Fibroblast of mammary gland (primary cell): Measurements from ENCODE around the gene LTB4R.

ENCODE experiments used
- DNase-seq: peaks from one replicate; pipeline ENCODE4 v3.0.0-alpha.2; 2010; ENCODE audit warnings: low read depth
- H3K4me3 ChIP-seq: 2 replicates; pipeline ENCODE4 v1.5.1; 2011; ENCODE audit warnings: low read depth, mild to moderate bottlenecking, low read length, moderate library complexity; ENCODE audit not compliant: control insufficient read depth
- CTCF ChIP-seq: conservative IDR thresholded peaks from 2 replicates; pipeline ENCODE4 v1.5.1; 2011; ENCODE audit warnings: low read depth, low read length, inconsistent platforms; ENCODE audit not compliant: control insufficient read depth, insufficient read depth

Gene LTB4R

DNA sequence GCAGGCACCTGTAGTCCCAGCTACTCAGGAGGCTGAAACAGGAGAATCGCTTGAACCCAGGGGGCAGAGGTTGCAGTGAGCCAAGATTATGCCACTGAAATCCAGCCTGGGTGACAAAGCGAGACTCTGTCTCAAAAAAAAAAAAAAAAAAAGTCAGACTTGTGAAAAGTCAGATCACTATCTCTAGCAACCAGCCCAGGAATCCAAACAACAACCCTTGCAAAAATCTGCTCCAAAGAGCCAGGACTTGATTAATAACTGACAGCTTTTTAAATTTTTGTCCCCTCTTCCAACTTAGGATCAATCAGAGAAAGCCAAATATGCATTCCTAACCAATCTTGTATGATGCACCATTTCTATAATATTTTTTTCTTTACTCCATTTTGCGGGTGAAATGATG lies 49.0 kb downstream of the LTB4R start:
- no peak for TF ChIP-seq CTCF
- no peak for DNase-seq
- no peak overlapping the region for H3K4me3 ChIP-seq

DNA sequence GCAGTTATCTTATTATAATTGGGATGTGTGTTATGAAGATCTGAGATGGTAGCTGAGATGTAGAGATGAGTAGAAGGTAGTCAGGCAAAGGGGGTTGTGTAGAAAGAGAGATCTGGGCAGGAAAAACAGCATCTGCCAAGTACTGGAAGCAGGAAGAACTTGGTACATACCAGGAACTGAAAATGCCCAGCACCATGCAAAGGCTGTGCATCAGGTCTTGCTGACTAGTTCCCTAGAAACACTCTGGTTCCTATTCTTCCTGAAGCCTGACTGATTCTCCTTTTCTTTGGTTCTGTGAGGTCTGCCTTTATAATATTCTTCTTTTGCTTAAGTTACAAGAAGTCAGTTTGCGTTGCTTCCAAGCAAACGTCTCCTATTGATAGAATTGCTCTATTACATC lies 50.0 kb downstream of the LTB4R start:
- H3K4me3 ChIP-seq: no peak overlapping the region
- DNase-seq: no peak
- TF ChIP-seq CTCF: no peak

DNA sequence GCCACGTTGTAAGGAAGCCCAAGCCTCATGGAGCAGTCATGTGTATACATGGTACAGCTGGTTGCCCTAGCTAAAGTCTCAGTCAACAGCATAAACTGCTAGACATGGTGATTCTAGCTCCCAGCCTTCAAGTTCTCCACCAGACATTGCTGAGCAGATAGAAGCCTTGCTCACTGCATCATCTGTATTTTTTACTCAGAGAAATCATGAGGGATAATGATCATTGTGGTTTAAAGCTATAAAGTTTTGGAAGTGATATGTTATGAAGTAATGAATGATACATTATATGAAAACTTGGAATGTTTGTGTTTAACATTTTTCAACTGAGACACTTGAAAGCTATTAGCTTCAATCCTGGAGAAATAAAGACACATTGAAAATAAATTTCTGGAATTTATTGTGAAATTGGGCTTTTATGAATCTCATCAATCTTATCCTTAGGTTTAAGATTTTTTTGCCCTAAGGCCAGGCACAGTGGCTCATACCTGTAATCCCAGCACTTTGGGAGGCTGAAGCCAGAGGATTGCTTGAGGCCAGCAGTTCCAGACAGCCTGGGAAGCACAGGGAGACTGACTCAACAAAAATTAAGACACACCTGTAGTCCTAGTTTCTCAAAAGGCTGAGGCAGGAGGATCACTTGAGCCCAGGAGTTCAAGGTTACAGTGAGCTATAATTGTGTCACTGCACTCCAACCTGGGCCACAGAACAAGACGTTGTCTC lies 51.1 kb downstream of the LTB4R start:
- TF ChIP-seq CTCF: no peak
- DNase-seq: no peak
- no peak overlapping the region for H3K4me3 ChIP-seq

- no peak overlapping the region for H3K4me3 ChIP-seq
- no peak for DNase-seq
- no peak for TF ChIP-seq CTCF
Observed at GRCh38 chr14:24363401-24363800, 52.1 kb downstream of the LTB4R start.

DNA sequence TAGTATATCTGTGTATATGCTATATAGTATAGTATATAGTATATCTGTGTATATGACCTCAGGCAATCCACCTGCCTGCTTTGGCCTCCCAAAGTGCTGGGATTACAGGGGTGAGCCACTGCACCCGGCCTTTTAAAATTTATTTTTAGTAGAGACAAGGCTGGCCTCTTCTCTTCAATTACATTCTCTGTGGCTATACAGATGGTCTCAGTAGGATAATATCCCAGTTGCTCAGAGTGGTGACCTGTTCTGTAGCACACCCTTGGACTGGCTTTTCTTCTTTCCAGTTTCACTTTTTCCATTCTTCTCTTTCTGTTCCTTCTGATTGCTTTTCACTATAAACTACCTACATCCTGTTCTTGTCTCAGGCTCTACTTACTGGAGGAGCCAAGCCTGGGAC lies 53.5 kb downstream of the LTB4R start:
- no peak for DNase-seq
- no peak overlapping the region for H3K4me3 ChIP-seq
- no peak for TF ChIP-seq CTCF

DNA sequence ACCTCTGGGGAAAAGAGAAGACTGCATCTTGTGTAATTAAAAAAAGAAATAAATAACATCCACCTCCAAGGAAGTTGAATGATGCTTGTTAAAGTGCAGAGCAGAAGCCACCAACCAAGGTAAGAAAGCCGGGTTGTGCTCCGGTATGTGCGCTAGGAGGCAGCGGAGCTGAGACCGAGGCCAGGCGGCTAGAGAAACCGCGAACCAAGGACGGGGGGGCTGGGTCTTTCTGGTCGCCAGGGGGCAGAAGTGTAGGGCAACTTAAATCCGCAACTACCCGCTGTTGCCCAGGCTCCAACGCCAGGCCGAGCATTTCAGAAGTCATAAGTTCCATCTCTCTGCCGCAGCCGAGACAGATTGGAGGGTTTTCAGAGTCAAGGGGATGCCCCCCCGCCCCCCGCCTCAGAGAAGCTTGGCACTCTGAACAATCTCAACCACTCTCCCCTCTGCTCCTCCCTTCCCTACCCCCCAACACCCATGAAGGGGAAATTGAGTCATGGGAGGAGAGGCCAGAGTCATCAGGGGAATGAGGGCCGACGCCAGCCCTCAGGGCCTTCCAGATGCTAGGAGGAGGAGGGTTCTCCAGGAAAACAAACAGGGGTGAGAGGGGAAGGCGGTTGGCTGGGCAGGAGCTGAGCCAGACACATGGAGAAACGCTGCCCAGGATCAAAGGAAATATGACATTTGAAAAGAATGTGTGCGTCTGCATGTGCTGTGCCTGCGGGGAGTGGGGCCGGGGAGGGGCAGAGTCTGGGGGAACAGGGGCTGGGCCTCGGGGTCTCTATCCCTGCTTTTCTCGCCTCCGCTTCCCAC lies 54.5 kb downstream of the LTB4R start:
- peak; percentile 89 for TF ChIP-seq CTCF
- peak overlapping the region; percentile 35 for H3K4me3 ChIP-seq
- DNase-seq: peak; percentile 95

DNA sequence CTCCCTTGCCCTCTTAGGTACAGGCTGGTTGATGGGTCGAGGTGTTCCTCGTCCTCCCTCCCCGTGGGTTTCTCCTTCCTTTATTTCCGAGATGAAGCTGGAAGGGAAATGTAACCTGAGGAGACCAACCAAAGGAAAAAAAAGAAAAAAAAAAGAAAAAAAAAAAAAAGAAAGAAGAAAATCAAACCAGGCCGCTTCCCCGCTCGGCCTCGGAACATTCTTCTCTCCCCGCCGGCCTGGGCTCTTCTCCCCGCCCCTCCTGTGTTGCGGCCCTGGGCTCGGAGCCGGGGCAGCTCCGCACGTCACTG lies 55.1 kb downstream of the LTB4R start:
- DNase-seq: no peak
- TF ChIP-seq CTCF: no peak
- peak overlapping the region; percentile 35 for H3K4me3 ChIP-seq
